ENCODE data around the gene AOPEP. TPM values are rescaled to one million over a fixed set of nuclear protein-coding genes. Genes with fewer than 3 reads are reported as not detected.

AOPEP gene
- total RNA-seq, 1 donor from 2014 or later, result 25.8 TPM

- TF ChIP-seq, protein P1, sequence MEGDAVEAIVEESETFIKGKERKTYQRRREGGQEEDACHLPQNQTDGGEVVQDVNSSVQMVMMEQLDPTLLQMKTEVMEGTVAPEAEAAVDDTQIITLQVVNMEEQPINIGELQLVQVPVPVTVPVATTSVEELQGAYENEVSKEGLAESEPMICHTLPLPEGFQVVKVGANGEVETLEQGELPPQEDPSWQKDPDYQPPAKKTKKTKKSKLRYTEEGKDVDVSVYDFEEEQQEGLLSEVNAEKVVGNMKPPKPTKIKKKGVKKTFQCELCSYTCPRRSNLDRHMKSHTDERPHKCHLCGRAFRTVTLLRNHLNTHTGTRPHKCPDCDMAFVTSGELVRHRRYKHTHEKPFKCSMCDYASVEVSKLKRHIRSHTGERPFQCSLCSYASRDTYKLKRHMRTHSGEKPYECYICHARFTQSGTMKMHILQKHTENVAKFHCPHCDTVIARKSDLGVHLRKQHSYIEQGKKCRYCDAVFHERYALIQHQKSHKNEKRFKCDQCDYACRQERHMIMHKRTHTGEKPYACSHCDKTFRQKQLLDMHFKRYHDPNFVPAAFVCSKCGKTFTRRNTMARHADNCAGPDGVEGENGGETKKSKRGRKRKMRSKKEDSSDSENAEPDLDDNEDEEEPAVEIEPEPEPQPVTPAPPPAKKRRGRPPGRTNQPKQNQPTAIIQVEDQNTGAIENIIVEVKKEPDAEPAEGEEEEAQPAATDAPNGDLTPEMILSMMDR (IDR thresholded peaks at IDR 0.05; ENCODE audit: partially characterized antibody, unreplicated experiment), result no peak
- Mint-ChIP-seq H3K27ac (ENCODE audit: unreplicated experiment) (no peak overlapping the region), H3K36me3 (ENCODE audit: unreplicated experiment) (peaks cover 17% of the 10 kb centered on the region), H3K4me3 (ENCODE audit: unreplicated experiment) (no peak overlapping the region), H3K27me3 (ENCODE audit: unreplicated experiment) (no peaks in the 10 kb centered on the region), H3K9me3 (ENCODE audit: unreplicated experiment) (peaks cover 2% of the 10 kb centered on the region), H3K4me1 (ENCODE audit: low read depth, unreplicated experiment) (peaks cover 3% of the 10 kb centered on the region)
- DNase-seq, result no peak
Observed at GRCh38 chr9:94888775-94889174, 162.3 kb downstream of the AOPEP start.

- no peak for DNase-seq
- Mint-ChIP-seq H3K36me3 (ENCODE audit: unreplicated experiment) (peaks cover 17% of the 10 kb centered on the region), H3K27me3 (ENCODE audit: unreplicated experiment) (no peaks in the 10 kb centered on the region), H3K4me3 (ENCODE audit: unreplicated experiment) (no peak overlapping the region), H3K4me1 (ENCODE audit: low read depth, unreplicated experiment) (peaks cover 3% of the 10 kb centered on the region), H3K27ac (ENCODE audit: unreplicated experiment) (no peak overlapping the region), H3K9me3 (ENCODE audit: unreplicated experiment) (peaks cover 2% of the 10 kb centered on the region)
- TF ChIP-seq, protein P1 (IDR thresholded peaks at IDR 0.05; ENCODE audit: partially characterized antibody, unreplicated experiment), result no peak
Observed at GRCh38 chr9:94889628-94890027, 163.1 kb downstream of the AOPEP start.

GRCh38 chr9:94891183-94891582 is 164.7 kb downstream of the AOPEP start:
- H3K27me3 Mint-ChIP-seq (ENCODE audit: unreplicated experiment), result no peaks in the 10 kb centered on the region
- peaks cover 3% of the 10 kb centered on the region for H3K4me1 Mint-ChIP-seq (ENCODE audit: low read depth, unreplicated experiment)
- TF ChIP-seq, protein P1 (IDR thresholded peaks at IDR 0.05; ENCODE audit: partially characterized antibody, unreplicated experiment), result no peak
- peaks cover 2% of the 10 kb centered on the region for H3K9me3 Mint-ChIP-seq (ENCODE audit: unreplicated experiment)
- DNase-seq, result no peak
- peaks cover 17% of the 10 kb centered on the region for H3K36me3 Mint-ChIP-seq (ENCODE audit: unreplicated experiment)
- no peak overlapping the region for H3K27ac Mint-ChIP-seq (ENCODE audit: unreplicated experiment)
- H3K4me3 Mint-ChIP-seq (ENCODE audit: unreplicated experiment), result no peak overlapping the region

DNA sequence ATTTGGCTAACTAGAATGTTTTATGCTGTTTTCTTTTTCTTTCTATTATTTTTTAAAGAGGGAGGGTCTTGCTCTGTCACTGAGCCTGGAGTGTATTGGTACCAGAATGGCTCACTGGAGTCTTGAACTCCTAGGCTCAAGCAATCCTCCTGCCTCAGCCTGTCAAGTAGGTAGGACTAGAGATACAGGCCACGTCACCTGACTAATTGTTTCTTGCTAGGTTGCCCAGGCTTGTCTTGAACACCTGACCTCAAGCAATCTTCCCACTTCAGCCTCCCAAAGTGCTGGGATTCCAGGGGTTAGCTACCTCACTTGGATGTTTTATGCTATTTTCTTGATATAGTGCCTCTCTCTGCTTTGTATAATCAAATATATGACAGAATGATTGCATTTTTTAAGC is 166.2 kb downstream of the AOPEP start:
- Mint-ChIP-seq H3K36me3 (ENCODE audit: unreplicated experiment) (peaks cover 17% of the 10 kb centered on the region), H3K9me3 (ENCODE audit: unreplicated experiment) (peaks cover 2% of the 10 kb centered on the region), H3K27me3 (ENCODE audit: unreplicated experiment) (no peaks in the 10 kb centered on the region), H3K4me3 (ENCODE audit: unreplicated experiment) (no peak overlapping the region), H3K4me1 (ENCODE audit: low read depth, unreplicated experiment) (peaks cover 3% of the 10 kb centered on the region), H3K27ac (ENCODE audit: unreplicated experiment) (no peak overlapping the region)
- TF ChIP-seq, protein P1 (IDR thresholded peaks at IDR 0.05; ENCODE audit: partially characterized antibody, unreplicated experiment), result no peak
- no peak for DNase-seq

GRCh38 chr9:94894094-94894699 is 167.7 kb downstream of the AOPEP start:
- Mint-ChIP-seq H3K9me3 (ENCODE audit: unreplicated experiment) (peaks cover 2% of the 10 kb centered on the region), H3K27me3 (ENCODE audit: unreplicated experiment) (no peaks in the 10 kb centered on the region), H3K4me3 (ENCODE audit: unreplicated experiment) (no peak overlapping the region), H3K4me1 (ENCODE audit: low read depth, unreplicated experiment) (peaks cover 3% of the 10 kb centered on the region), H3K27ac (ENCODE audit: unreplicated experiment) (no peak overlapping the region), H3K36me3 (ENCODE audit: unreplicated experiment) (peaks cover 17% of the 10 kb centered on the region)
- TF ChIP-seq, protein P1 (IDR thresholded peaks at IDR 0.05; ENCODE audit: partially characterized antibody, unreplicated experiment), result no peak
- DNase-seq, result no peak
